Superior temporal gyrus (tissue), 1 donor: ENCODE data around the gene ADCY3.

Source experiments
- DNase-seq: peaks from one replicate; pipeline ENCODE4 v3.0.0-alpha.2; 2016; ENCODE audit errors: extremely low spot score

The ADCY3 gene

GRCh38 chr2:24874035-24874434 lies 46.0 kb downstream of the ADCY3 start:
- no peak for DNase-seq

GRCh38 chr2:24873619-24874018 lies 46.4 kb downstream of the ADCY3 start:
- no peak for DNase-seq

- DNase-seq: no peak
Measured at GRCh38 chr2:24872344-24873115, 47.5 kb downstream of the ADCY3 start.

GRCh38 chr2:24871852-24872333 lies 48.1 kb downstream of the ADCY3 start:
- DNase-seq: no peak

GRCh38 chr2:24870891-24871705 lies 48.9 kb downstream of the ADCY3 start:
- no peak for DNase-seq

- no peak for DNase-seq
Measured at GRCh38 chr2:24870440-24870839, 49.6 kb downstream of the ADCY3 start.

GRCh38 chr2:24866946-24867345 lies 53.1 kb downstream of the ADCY3 start:
- no peak for DNase-seq

- no peak for DNase-seq
Measured at GRCh38 chr2:24863641-24864040, 56.4 kb downstream of the ADCY3 start.

GRCh38 chr2:24861500-24861899 lies 58.5 kb downstream of the ADCY3 start:
- no peak for DNase-seq

GRCh38 chr2:24860631-24861030 lies 59.4 kb downstream of the ADCY3 start:
- no peak for DNase-seq

GRCh38 chr2:24859968-24860600 lies 60.0 kb downstream of the ADCY3 start:
- DNase-seq: no peak

GRCh38 chr2:24858996-24859395 lies 61.0 kb downstream of the ADCY3 start:
- no peak for DNase-seq

- no peak for DNase-seq
Measured at GRCh38 chr2:24857746-24858145, 62.3 kb downstream of the ADCY3 start.

GRCh38 chr2:24856791-24857211 lies 63.2 kb downstream of the ADCY3 start:
- no peak for DNase-seq

- no peak for DNase-seq
Measured at GRCh38 chr2:24855726-24856125, 64.3 kb downstream of the ADCY3 start.

- DNase-seq: no peak
Measured at GRCh38 chr2:24855022-24855622, 64.9 kb downstream of the ADCY3 start.

GRCh38 chr2:24853996-24854395 lies 66.0 kb downstream of the ADCY3 start:
- DNase-seq: no peak

GRCh38 chr2:24853046-24853445 lies 67.0 kb downstream of the ADCY3 start:
- no peak for DNase-seq

- DNase-seq: no peak
Measured at GRCh38 chr2:24852431-24853020, 67.5 kb downstream of the ADCY3 start.

- no peak for DNase-seq
Measured at GRCh38 chr2:24852026-24852425, 68.0 kb downstream of the ADCY3 start.

GRCh38 chr2:24850944-24851343 lies 69.1 kb downstream of the ADCY3 start:
- no peak for DNase-seq

GRCh38 chr2:24845691-24846090 lies 74.3 kb downstream of the ADCY3 start:
- no peak for DNase-seq
